Measurements from ENCODE around the gene DHRS13. TPM values are rescaled to one million over a fixed set of nuclear protein-coding genes. Genes with fewer than 3 reads are reported as not detected.
A peak's percentile ranks its signal among the peaks of the same experiment; 100 is the strongest.

Gene DHRS13
- total RNA-seq, 4 donors from 2014 or later = 0.26 to 17.4 (median 13.6) TPM

DNA sequence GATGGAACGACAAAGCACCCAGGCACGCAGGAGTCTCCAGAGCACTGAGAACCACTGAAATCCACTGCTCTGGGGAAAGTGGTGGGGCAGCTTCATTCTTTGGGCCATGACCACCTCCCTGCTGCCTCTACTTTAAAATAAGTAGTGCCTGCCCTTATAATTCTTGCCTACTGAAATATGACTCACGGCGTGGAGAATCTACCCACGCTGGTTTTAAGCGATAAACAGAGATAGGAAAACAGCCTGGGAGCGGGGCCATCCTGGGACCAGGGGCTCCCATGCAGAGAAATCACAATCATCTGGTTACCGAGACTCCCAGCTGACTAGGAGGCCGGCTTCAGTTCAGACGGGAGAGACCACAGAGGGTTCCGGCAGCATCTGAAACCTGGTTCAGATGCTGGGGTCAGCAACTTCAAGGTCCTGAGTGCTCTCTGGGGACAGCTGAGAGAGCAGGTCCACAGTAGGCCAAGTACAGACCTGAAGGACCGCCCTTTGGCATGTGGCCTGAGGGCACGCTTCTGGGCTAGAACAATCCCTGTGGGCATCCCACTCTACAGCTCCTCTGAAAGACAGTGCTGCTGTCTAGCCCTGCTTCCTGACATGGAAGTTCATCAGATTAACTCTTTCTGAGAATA, 8.6 kb upstream of the DHRS13 start:
- Histone ChIP-seq H3K27ac (peak overlapping the region in 1 of 2 donors; percentile 11), H3K4me1 (peaks cover 11 to 14% of the 10 kb centered on the region in 2 donors), H3K36me3 (no peaks in the 10 kb centered on the region), H3K9me3 (no peaks in the 10 kb centered on the region), H3K27me3 (no peaks in the 10 kb centered on the region), H3K4me3 (no peak overlapping the region)
- no peak for DNase-seq
- intact Hi-C loops (cut with DNase I; ENCODE audit: low total_unique reads) = no loop called here
- no peak for TF ChIP-seq POLR2A (IDR thresholded peaks at IDR 0.05)
- TF ChIP-seq, protein P1, sequence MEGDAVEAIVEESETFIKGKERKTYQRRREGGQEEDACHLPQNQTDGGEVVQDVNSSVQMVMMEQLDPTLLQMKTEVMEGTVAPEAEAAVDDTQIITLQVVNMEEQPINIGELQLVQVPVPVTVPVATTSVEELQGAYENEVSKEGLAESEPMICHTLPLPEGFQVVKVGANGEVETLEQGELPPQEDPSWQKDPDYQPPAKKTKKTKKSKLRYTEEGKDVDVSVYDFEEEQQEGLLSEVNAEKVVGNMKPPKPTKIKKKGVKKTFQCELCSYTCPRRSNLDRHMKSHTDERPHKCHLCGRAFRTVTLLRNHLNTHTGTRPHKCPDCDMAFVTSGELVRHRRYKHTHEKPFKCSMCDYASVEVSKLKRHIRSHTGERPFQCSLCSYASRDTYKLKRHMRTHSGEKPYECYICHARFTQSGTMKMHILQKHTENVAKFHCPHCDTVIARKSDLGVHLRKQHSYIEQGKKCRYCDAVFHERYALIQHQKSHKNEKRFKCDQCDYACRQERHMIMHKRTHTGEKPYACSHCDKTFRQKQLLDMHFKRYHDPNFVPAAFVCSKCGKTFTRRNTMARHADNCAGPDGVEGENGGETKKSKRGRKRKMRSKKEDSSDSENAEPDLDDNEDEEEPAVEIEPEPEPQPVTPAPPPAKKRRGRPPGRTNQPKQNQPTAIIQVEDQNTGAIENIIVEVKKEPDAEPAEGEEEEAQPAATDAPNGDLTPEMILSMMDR (IDR thresholded peaks at IDR 0.05) = no peak

DNA sequence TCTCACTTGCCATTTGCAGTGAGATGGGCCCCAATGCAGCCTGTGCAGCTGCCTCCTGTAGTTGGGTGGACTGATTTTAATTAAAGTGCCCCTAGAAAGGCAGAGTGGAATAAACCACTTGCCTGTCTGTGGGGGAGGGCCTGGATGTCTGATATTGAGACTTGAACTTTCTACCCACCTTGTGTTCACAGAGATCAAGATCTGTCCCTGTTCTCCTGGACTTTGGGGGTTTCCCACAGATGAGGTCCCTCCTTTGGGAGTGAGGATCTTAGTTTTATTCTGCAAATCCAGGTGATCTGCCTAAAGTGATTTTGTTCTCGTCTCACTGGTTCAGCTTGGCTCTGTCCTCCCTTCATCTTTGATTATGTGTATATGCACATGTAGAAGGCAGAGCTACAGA, 7.7 kb upstream of the DHRS13 start:
- Histone ChIP-seq H3K36me3 (no peaks in the 10 kb centered on the region), H3K27ac (no peak overlapping the region), H3K4me3 (no peak overlapping the region), H3K4me1 (peaks cover 11 to 14% of the 10 kb centered on the region in 2 donors), H3K27me3 (no peaks in the 10 kb centered on the region), H3K9me3 (no peaks in the 10 kb centered on the region)
- DNase-seq = no peak
- intact Hi-C loops (cut with DNase I; ENCODE audit: low total_unique reads) = no loop called here
- TF ChIP-seq POLR2A (IDR thresholded peaks at IDR 0.05) = no peak
- TF ChIP-seq, protein P1 (IDR thresholded peaks at IDR 0.05) = no peak

DNA sequence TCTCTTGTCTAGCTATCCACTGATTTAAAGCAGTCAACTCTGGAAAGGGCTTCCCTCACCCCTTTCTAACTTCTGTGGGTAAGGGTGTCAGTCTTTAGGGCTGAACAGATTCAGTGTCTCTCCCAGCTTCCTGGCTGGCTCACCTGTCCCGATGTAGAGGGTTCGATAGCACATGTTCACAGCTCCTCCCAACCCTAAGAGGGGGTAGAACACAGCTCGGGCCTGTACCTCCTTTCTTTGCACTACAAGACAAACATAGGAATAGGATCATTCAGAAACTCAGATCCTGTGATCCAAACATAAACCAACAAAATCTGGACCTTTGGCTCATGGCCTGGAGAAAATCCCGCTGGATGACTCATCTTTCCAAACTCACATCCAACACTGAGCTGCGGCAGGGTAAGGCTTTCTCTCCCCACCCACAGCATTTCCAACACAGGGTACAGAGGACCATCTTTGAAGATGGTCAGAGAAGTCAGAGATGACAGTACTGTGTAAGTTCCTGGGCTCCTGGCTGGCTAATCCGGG, 5.8 kb upstream of the DHRS13 start:
- Histone ChIP-seq H3K4me1 (peaks cover 11 to 14% of the 10 kb centered on the region in 2 donors), H3K9me3 (no peaks in the 10 kb centered on the region), H3K27me3 (no peaks in the 10 kb centered on the region), H3K4me3 (no peak overlapping the region), H3K27ac (peak overlapping the region; percentile 78 to 84), H3K36me3 (no peaks in the 10 kb centered on the region)
- intact Hi-C loops (cut with DNase I; ENCODE audit: low total_unique reads) = no loop called here
- peak; percentile 73 to 76 for DNase-seq
- TF ChIP-seq, protein P1 (IDR thresholded peaks at IDR 0.05) = no peak
- no peak for TF ChIP-seq POLR2A (IDR thresholded peaks at IDR 0.05)

DNA sequence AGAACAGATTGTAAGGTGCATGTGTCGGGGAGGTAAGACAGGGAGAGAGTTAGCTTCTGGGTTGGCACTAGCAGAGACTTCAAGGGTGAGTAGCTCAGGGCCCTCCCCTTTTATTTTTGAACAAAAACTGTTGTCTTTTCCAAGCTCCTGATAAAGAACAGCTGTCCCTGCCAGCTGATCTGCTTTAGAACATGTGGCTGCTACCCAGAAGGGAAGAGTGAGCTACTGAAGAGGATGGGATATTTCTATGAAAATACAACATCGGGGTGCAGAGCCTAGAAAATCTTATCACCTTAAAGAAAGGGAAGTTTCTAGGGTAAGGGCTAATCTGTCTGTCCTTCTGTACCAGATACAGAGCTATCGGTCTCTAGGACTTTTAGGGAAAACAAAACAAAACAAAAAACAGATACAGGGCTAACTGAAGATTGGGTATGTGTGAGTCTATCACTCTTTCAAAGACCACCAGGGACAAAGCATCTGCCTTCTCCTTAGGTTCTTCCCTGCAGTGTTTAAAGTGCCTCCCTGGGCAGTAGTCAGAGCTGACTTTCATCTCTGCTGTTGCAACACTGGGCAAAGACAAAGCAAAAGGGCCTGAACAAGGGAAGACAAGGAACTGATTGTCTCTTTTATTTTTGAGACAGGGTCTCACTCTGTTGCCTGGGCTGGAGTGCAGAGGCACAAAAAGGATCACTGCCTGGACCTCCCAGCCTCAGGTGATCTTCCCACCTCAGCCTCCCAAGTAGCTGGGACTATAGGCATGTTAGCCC, 5.0 kb upstream of the DHRS13 start:
- intact Hi-C loops (cut with DNase I; ENCODE audit: low total_unique reads) = no loop called here
- H3K27ac ChIP-seq = peak overlapping the region; percentile 78 to 84
- no peaks in the 10 kb centered on the region for H3K36me3 ChIP-seq
- no peaks in the 10 kb centered on the region for H3K27me3 ChIP-seq
- peaks cover 14 to 15% of the 10 kb centered on the region in 2 donors for H3K4me1 ChIP-seq
- H3K9me3 ChIP-seq = no peaks in the 10 kb centered on the region
- no peak for DNase-seq
- TF ChIP-seq, protein P1 (IDR thresholded peaks at IDR 0.05) = no peak
- TF ChIP-seq POLR2A (IDR thresholded peaks at IDR 0.05) = no peak
- H3K4me3 ChIP-seq = no peak overlapping the region
